ENCODE measurements around the gene GLI3. TPM values are rescaled to one million over a fixed set of nuclear protein-coding genes. Genes with fewer than 3 reads are reported as not detected.

The GLI3 gene
- total RNA-seq, 2 experiments from 2014 or later: 0.28 to 0.36 TPM

GRCh38 chr7:41928781-41929180 lies 308.2 kb downstream of the GLI3 start:
- intact Hi-C loops (cut with DNase I, micrococcal nuclease): no loop called here
- no peak overlapping the region for H3K4me3 ChIP-seq (ENCODE audit: low read length)
- TF ChIP-seq CTCF (IDR thresholded peaks at IDR 0.05): no peak
- Mint-ChIP-seq H3K27me3 (peaks cover 6% of the 10 kb centered on the region), H3K9me3 (no peaks in the 10 kb centered on the region), H3K27ac (no peak overlapping the region), H3K4me3 (no peak overlapping the region), H3K4me1 (ENCODE audit: low read depth) (no peaks in the 10 kb centered on the region), H3K36me3 (ENCODE audit: low read depth) (no peaks in the 10 kb centered on the region)
- DNase-seq (no peak), ATAC-seq (ENCODE audit: poor library complexity) (no peak)
- peaks cover 0 to 4% of the 10 kb centered on the region in 2 experiments for H3K27me3 ChIP-seq (ENCODE audit: control insufficient read depth in 1 of 2, insufficient read depth in 2 of 2, low read length in 2 of 2)
- no peak overlapping the region for H3K27ac ChIP-seq (ENCODE audit: low read depth in 1 of 2, low read length in 2 of 2)
- H3K4me1 ChIP-seq (ENCODE audit: insufficient read depth, low read length): no peaks in the 10 kb centered on the region
- no peaks in the 10 kb centered on the region for H3K36me3 ChIP-seq (ENCODE audit: insufficient read depth, low read length)
- ChIA-PET CTCF (no interaction called here), POLR2A (no interaction called here)
- no peaks in the 10 kb centered on the region for H3K9me3 ChIP-seq (ENCODE audit: control insufficient read depth in 1 of 2, insufficient read depth in 1 of 2, low read length in 2 of 2)

DNA sequence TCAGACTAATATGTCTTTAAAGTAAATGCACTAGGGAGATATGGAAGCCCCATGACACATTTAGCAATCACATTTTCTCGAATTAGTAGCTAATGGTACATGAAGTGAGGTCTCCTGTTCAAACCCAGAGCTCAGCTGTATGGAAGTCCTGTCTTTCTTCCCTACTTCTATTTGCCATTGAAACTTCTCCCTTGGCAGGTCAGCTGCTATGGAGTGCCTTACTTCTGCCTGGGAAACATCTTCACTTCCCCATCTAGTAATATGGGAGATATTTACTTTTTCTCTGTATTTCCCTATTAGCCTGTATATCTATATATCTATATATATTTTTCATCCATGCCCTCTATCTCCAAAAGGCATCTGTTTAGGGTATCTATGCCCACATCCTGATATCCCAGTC lies 308.8 kb downstream of the GLI3 start:
- POLR2A ChIA-PET: no interaction called here
- no peak overlapping the region for H3K27ac Mint-ChIP-seq

DNA sequence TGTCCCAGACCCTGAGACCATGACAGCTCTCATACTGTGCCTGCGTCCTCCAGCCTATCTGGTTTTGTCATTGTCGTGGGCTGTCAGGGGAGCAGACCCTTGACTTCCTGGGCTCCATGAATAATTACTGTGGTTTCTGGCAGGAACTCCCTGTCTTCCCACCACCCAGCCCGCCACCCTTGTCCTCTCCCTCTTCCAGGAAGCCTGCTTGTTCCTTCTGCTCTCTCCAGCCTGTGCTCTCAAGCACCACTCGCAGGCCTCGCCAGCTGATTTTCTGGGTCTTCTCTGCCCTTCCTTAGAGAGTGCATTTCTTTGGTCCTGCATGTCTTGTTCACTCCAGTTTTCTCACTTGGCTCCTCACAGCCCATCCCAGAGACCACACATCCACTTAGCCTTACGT lies 309.6 kb downstream of the GLI3 start:
- TF ChIP-seq CTCF (IDR thresholded peaks at IDR 0.05): no peak
- no peaks in the 10 kb centered on the region for H3K36me3 ChIP-seq (ENCODE audit: insufficient read depth, low read length)
- H3K4me1 Mint-ChIP-seq (ENCODE audit: low read depth): no peaks in the 10 kb centered on the region
- ATAC-seq (ENCODE audit: poor library complexity): no peak
- peaks cover 6% of the 10 kb centered on the region for H3K27me3 Mint-ChIP-seq
- H3K4me1 ChIP-seq (ENCODE audit: insufficient read depth, low read length): no peaks in the 10 kb centered on the region
- H3K27ac ChIP-seq (ENCODE audit: low read depth in 1 of 2, low read length in 2 of 2): no peak overlapping the region
- CTCF ChIA-PET: no interaction called here
- DNase-seq: no peak
- H3K9me3 Mint-ChIP-seq: no peaks in the 10 kb centered on the region
- H3K27me3 ChIP-seq (ENCODE audit: control insufficient read depth in 1 of 2, insufficient read depth in 2 of 2, low read length in 2 of 2): peaks cover 0 to 4% of the 10 kb centered on the region in 2 experiments
- POLR2A ChIA-PET: no interaction called here
- H3K9me3 ChIP-seq (ENCODE audit: control insufficient read depth in 1 of 2, insufficient read depth in 1 of 2, low read length in 2 of 2): no peaks in the 10 kb centered on the region
- intact Hi-C loops (cut with DNase I, micrococcal nuclease): no loop called here
- H3K36me3 Mint-ChIP-seq (ENCODE audit: low read depth): no peaks in the 10 kb centered on the region
- H3K27ac Mint-ChIP-seq: no peak overlapping the region
- H3K4me3 ChIP-seq (ENCODE audit: low read length): no peak overlapping the region
- no peak overlapping the region for H3K4me3 Mint-ChIP-seq

More for the DNA sequence above, 308.8 kb downstream of the GLI3 start:
- Histone ChIP-seq H3K4me1 (ENCODE audit: insufficient read depth, low read length) (no peaks in the 10 kb centered on the region), H3K36me3 (ENCODE audit: insufficient read depth, low read length) (no peaks in the 10 kb centered on the region), H3K9me3 (ENCODE audit: control insufficient read depth in 1 of 2, insufficient read depth in 1 of 2, low read length in 2 of 2) (no peaks in the 10 kb centered on the region), H3K27ac (ENCODE audit: low read depth in 1 of 2, low read length in 2 of 2) (no peak overlapping the region), H3K27me3 (ENCODE audit: control insufficient read depth in 1 of 2, insufficient read depth in 2 of 2, low read length in 2 of 2) (peaks cover 0 to 4% of the 10 kb centered on the region in 2 experiments), H3K4me3 (ENCODE audit: low read length) (no peak overlapping the region)
- CTCF ChIA-PET: no interaction called here
- no peaks in the 10 kb centered on the region for H3K9me3 Mint-ChIP-seq
- TF ChIP-seq CTCF (IDR thresholded peaks at IDR 0.05): no peak
- no peaks in the 10 kb centered on the region for H3K36me3 Mint-ChIP-seq (ENCODE audit: low read depth)
- peaks cover 6% of the 10 kb centered on the region for H3K27me3 Mint-ChIP-seq
- DNase-seq (no peak), ATAC-seq (ENCODE audit: poor library complexity) (no peak)
- H3K4me1 Mint-ChIP-seq (ENCODE audit: low read depth): no peaks in the 10 kb centered on the region
- intact Hi-C loops (cut with DNase I, micrococcal nuclease): no loop called here
- no peak overlapping the region for H3K4me3 Mint-ChIP-seq
